CD4-positive, alpha-beta T cell (primary cell): ENCODE data around the gene TAS1R2. TPM values are rescaled to one million over a fixed set of nuclear protein-coding genes. Genes with fewer than 3 reads are reported as not detected.

ENCODE experiments used
- ATAC-seq: fragments of 200-7000 bp; cut with Tn5 transposase; one replicate; pipeline ENCODE4 v1.10.0; 2022; ENCODE audit warnings: mild to moderate bottlenecking; ENCODE audit not compliant: poor library complexity
- CTCF ChIA-PET: fragments of 350-600 bp; sonication (Branson Sonifier 250); formaldehyde crosslinking; loops from one replicate; lab custom pipeline; 2021; ENCODE audit warnings: antibody characterized with exemption, inconsistent platforms; lab: Charles Lee
- POLR2A ChIA-PET: fragments of 350-600 bp; sonication (Branson Sonifier 250); formaldehyde crosslinking; loops from one replicate; lab custom pipeline; 2021; ENCODE audit warnings: antibody characterized with exemption, inconsistent platforms; lab: Charles Lee
- DNase-seq, 14 experiments: peaks; one replicate each; pipeline ENCODE4 v3.0.0-alpha.2; 2013 to 2020; ENCODE audit warnings: mixed read lengths in 2 of 14
- H3K27ac ChIP-seq, 2 donors: one replicate each; pipeline versions ENCODE4 v1.5.1 to v1.7.0; 2013; ENCODE audit warnings: low read length in 2 of 2, low read depth in 1 of 2, mild to moderate bottlenecking in 1 of 2
- H3K27me3 ChIP-seq, 2 experiments: 1 replicate in 1 of 2; 2 replicates in 1 of 2; pipeline versions ENCODE4 v1.6.1 to v1.7.0; 2013; ENCODE audit warnings: low read length in 2 of 2, control low read depth in 1 of 2, mild to moderate bottlenecking in 1 of 2, moderate library complexity in 1 of 2; ENCODE audit not compliant: insufficient read depth in 2 of 2, control insufficient read depth in 1 of 2
- H3K36me3 ChIP-seq: one replicate; pipeline ENCODE4 v1.6.1; 2013; ENCODE audit warnings: low read length, control low read depth; ENCODE audit not compliant: insufficient read depth
- H3K4me1 ChIP-seq: one replicate; pipeline ENCODE4 v1.6.1; 2013; ENCODE audit warnings: low read length, control low read depth; ENCODE audit not compliant: insufficient read depth
- H3K4me3 ChIP-seq: one replicate; pipeline ENCODE4 v1.5.1; 2013; ENCODE audit warnings: mild to moderate bottlenecking, low read length, moderate library complexity
- H3K9me3 ChIP-seq, 2 experiments: 1 replicate in 1 of 2; 2 replicates in 1 of 2; pipeline versions ENCODE4 v1.6.1 to v1.7.0; 2013; ENCODE audit warnings: low read length in 2 of 2, mild to moderate bottlenecking in 2 of 2, control low read depth in 1 of 2, moderate library complexity in 1 of 2; ENCODE audit not compliant: control insufficient read depth in 1 of 2, insufficient read depth in 1 of 2
- H3K27ac Mint-ChIP-seq: one replicate; pipeline ENCODE4 v1.8.0; 2020; ENCODE audit warnings: mixed read lengths
- H3K27me3 Mint-ChIP-seq: one replicate; pipeline ENCODE4 v1.8.0; 2021; ENCODE audit warnings: mixed read lengths
- H3K36me3 Mint-ChIP-seq: one replicate; pipeline ENCODE4 v1.8.0; 2021; ENCODE audit warnings: low read depth, mixed read lengths
- H3K4me1 Mint-ChIP-seq: one replicate; pipeline ENCODE4 v1.8.0; 2021; ENCODE audit warnings: low read depth, mixed read lengths
- H3K4me3 Mint-ChIP-seq: one replicate; pipeline ENCODE4 v1.8.0; 2020; ENCODE audit warnings: mild to moderate bottlenecking, mixed read lengths
- H3K9me3 Mint-ChIP-seq: one replicate; pipeline ENCODE4 v1.8.0; 2020; ENCODE audit warnings: mixed read lengths
- CTCF ChIP-seq: fragments of 200-600 bp; IDR thresholded peaks from one replicate; pipeline ENCODE4 v1.8.0; 2022; ENCODE audit warnings: antibody characterized with exemption, mild to moderate bottlenecking
- intact Hi-C, 2 experiments: fragments of 100-400 bp; cut with DNase I in 1 of 2; cut with micrococcal nuclease in 1 of 2; formaldehyde crosslinking; loops; one replicate each; pipeline versions ENCODE4 v1.15.1 to v1.9.0; 2023 to 2025; cut with DNase I, micrococcal nuclease
- total RNA-seq, 174 experiments: library from RNA in 2 of 174; stranded (reverse) in 2 of 174; gene quantifications; one replicate each; pipeline ENCODE4 v1.2.3 and lab custom pipeline; 2021 to 2026

Gene TAS1R2
- total RNA-seq, 2 experiments from 2014 or later, result not detected

- no peaks in the 10 kb centered on the region for H3K9me3 Mint-ChIP-seq
- TF ChIP-seq CTCF, result no peak
- no peak overlapping the region for H3K4me3 Mint-ChIP-seq
Observed at GRCh38 chr1:18800258-18800657, 59.2 kb downstream of the TAS1R2 start.

GRCh38 chr1:18799454-18799853, 60.0 kb downstream of the TAS1R2 start:
- H3K9me3 Mint-ChIP-seq, result no peaks in the 10 kb centered on the region
- no peaks in the 10 kb centered on the region for H3K36me3 ChIP-seq
- no peak for TF ChIP-seq CTCF
- H3K4me1 Mint-ChIP-seq, result no peaks in the 10 kb centered on the region
- intact Hi-C loops, result no loop called here
- no peaks in the 10 kb centered on the region for H3K36me3 Mint-ChIP-seq
- no peak for ATAC-seq
- H3K27ac ChIP-seq, result no peak overlapping the region
- no peak overlapping the region for H3K27ac Mint-ChIP-seq
- H3K4me1 ChIP-seq, result no peaks in the 10 kb centered on the region
- CTCF ChIA-PET, result no interaction called here
- H3K9me3 ChIP-seq, result peaks cover 0 to 12% of the 10 kb centered on the region in 2 experiments
- POLR2A ChIA-PET, result no interaction called here
- H3K4me3 Mint-ChIP-seq, result no peak overlapping the region
- H3K27me3 ChIP-seq, result peaks cover 0 to under 1% of the 10 kb centered on the region in 2 experiments
- H3K27me3 Mint-ChIP-seq, result peaks cover 13% of the 10 kb centered on the region
- no peak overlapping the region for H3K4me3 ChIP-seq
- no peak for DNase-seq

More at GRCh38 chr1:18800258-18800657, 59.2 kb downstream of the TAS1R2 start:
- DNase-seq (no peak), ATAC-seq (no peak)
- intact Hi-C loops, result no loop called here
- Histone ChIP-seq H3K4me1 (no peaks in the 10 kb centered on the region), H3K27ac (no peak overlapping the region), H3K27me3 (no peaks in the 10 kb centered on the region), H3K36me3 (no peaks in the 10 kb centered on the region), H3K4me3 (no peak overlapping the region), H3K9me3 (peaks cover 0 to 12% of the 10 kb centered on the region in 2 experiments)
- CTCF ChIA-PET, result no interaction called here
- Mint-ChIP-seq H3K27me3 (peaks cover 16% of the 10 kb centered on the region), H3K36me3 (no peaks in the 10 kb centered on the region), H3K4me1 (no peaks in the 10 kb centered on the region), H3K27ac (no peak overlapping the region)
- POLR2A ChIA-PET, result no interaction called here

- Histone ChIP-seq H3K4me3 (no peak overlapping the region), H3K27ac (no peak overlapping the region), H3K27me3 (peaks cover 2 to 4% of the 10 kb centered on the region in 2 experiments), H3K4me1 (no peaks in the 10 kb centered on the region), H3K36me3 (no peaks in the 10 kb centered on the region), H3K9me3 (peaks cover 0 to 15% of the 10 kb centered on the region in 2 experiments)
- TF ChIP-seq CTCF, result no peak
- H3K27me3 Mint-ChIP-seq, result peaks cover 17% of the 10 kb centered on the region
- ChIA-PET POLR2A (no interaction called here), CTCF (no interaction called here)
- no peaks in the 10 kb centered on the region for H3K36me3 Mint-ChIP-seq
- intact Hi-C loops, result no loop called here
- H3K27ac Mint-ChIP-seq, result no peak overlapping the region
- ATAC-seq (no peak), DNase-seq (no peak)
- no peaks in the 10 kb centered on the region for H3K9me3 Mint-ChIP-seq
- no peak overlapping the region for H3K4me3 Mint-ChIP-seq
- no peaks in the 10 kb centered on the region for H3K4me1 Mint-ChIP-seq
Observed at GRCh38 chr1:18798946-18799345, 60.5 kb downstream of the TAS1R2 start.
